SK-N-SH treated with all-trans-retinoic acid at 6 μM for 48 hours (cell line): ENCODE data around the gene ACSBG1.

Experiments used
- ATAC-seq: fragments of 200-7000 bp; cut with Tn5 transposase; 3 replicates; pipeline ENCODE4 v1.9.1; 2020; ENCODE audit warnings: mild to moderate bottlenecking, moderate library complexity
- ARNTL ChIP-seq: fragments of 450-650 bp; formaldehyde crosslinking; IDR thresholded peaks from 2 replicates; pipeline ENCODE4 v1.5.0; 2020; ENCODE audit warnings: low read depth, mild to moderate bottlenecking, moderate library complexity, borderline replicate concordance
- BACH2 ChIP-seq: fragments of 250-450 bp; sonication (Bioruptor Pico); IDR thresholded peaks from 2 replicates; pipeline ENCODE4 v1.9.0; 2021; ENCODE audit warnings: mild to moderate bottlenecking, borderline replicate concordance
- CREB5 ChIP-seq: fragments of 250-450 bp; sonication (Bioruptor Pico); IDR thresholded peaks from 2 replicates; pipeline ENCODE4 v1.5.1; 2020; ENCODE audit warnings: low read depth, mild to moderate bottlenecking, moderate library complexity
- CSDC2 ChIP-seq: fragments of 250-450 bp; sonication (Bioruptor Pico); IDR thresholded peaks from 2 replicates; pipeline ENCODE4 v1.5.0; 2020; ENCODE audit warnings: mild to moderate bottlenecking, moderate library complexity
- OSR1 ChIP-seq: fragments of 250-450 bp; sonication (Bioruptor Pico); IDR thresholded peaks from 2 replicates; pipeline ENCODE4 v1.8.0; 2022; ENCODE audit warnings: moderate library complexity, mild to moderate bottlenecking, inconsistent platforms
- PPARA ChIP-seq: fragments of 250-450 bp; sonication (Bioruptor Pico); IDR thresholded peaks from 2 replicates; pipeline ENCODE4 v1.5.0; 2020; ENCODE audit warnings: mild to moderate bottlenecking, borderline replicate concordance
- RARB ChIP-seq: fragments of 250-450 bp; sonication (Bioruptor Pico); IDR thresholded peaks from 2 replicates; pipeline ENCODE4 v1.8.0; 2021; ENCODE audit warnings: mild to moderate bottlenecking, moderate library complexity
- SNAI2 ChIP-seq: fragments of 250-450 bp; sonication (Bioruptor Pico); IDR thresholded peaks from 2 replicates; pipeline ENCODE4 v1.5.0; 2020; ENCODE audit warnings: mild to moderate bottlenecking, moderate library complexity
- TCF4 ChIP-seq: fragments of 250-450 bp; sonication (Bioruptor Pico); IDR thresholded peaks from 2 replicates; pipeline ENCODE4 v1.8.0; 2021; ENCODE audit warnings: mild to moderate bottlenecking, moderate library complexity, borderline replicate concordance
- TOX ChIP-seq: fragments of 250-450 bp; sonication (Bioruptor Pico); IDR thresholded peaks from 2 replicates; pipeline ENCODE4 v1.8.0; 2021; ENCODE audit warnings: mild to moderate bottlenecking, moderate library complexity, borderline replicate concordance
- TSHZ2 ChIP-seq: fragments of 250-450 bp; sonication (Bioruptor Pico); IDR thresholded peaks from 2 replicates; pipeline ENCODE4 v1.5.0; 2020; ENCODE audit warnings: mild to moderate bottlenecking, moderate library complexity
- ZC3H10 ChIP-seq: fragments of 250-450 bp; sonication (Bioruptor Pico); IDR thresholded peaks from 2 replicates; pipeline ENCODE4 v1.5.1; 2021; ENCODE audit warnings: mild to moderate bottlenecking, moderate library complexity
- ZFP3 ChIP-seq: fragments of 250-450 bp; sonication (Bioruptor Pico); IDR thresholded peaks from 2 replicates; pipeline ENCODE4 v1.5.0; 2020; ENCODE audit warnings: mild to moderate bottlenecking, moderate library complexity
- ZFP30 ChIP-seq: fragments of 450-650 bp; formaldehyde crosslinking; IDR thresholded peaks from 2 replicates; pipeline ENCODE4 v1.5.0; 2022; ENCODE audit warnings: mild to moderate bottlenecking, moderate library complexity
- ZNF565 ChIP-seq: fragments of 450-650 bp; formaldehyde crosslinking; conservative IDR thresholded peaks from 2 replicates; pipeline ENCODE4 v1.5.0; 2020; ENCODE audit warnings: low read depth, mild to moderate bottlenecking, moderate library complexity
- ZNF70 ChIP-seq: fragments of 450-650 bp; formaldehyde crosslinking; IDR thresholded peaks from 2 replicates; pipeline ENCODE4 v1.5.0; 2020; ENCODE audit warnings: mild to moderate bottlenecking, moderate library complexity
- ZNF8 ChIP-seq: fragments of 450-650 bp; formaldehyde crosslinking; IDR thresholded peaks from 2 replicates; pipeline ENCODE4 v1.5.0; 2020; ENCODE audit warnings: mild to moderate bottlenecking, moderate library complexity
- TF ChIP-seq, protein P1 (sequence below): fragments of 250-450 bp; sonication (Bioruptor Pico); IDR thresholded peaks from 2 replicates; pipeline ENCODE4 v1.8.0; 2020; ENCODE audit warnings: mild to moderate bottlenecking, moderate library complexity, borderline replicate concordance
- TF ChIP-seq, protein P2 (sequence below): fragments of 250-450 bp; sonication (Bioruptor Pico); IDR thresholded peaks from 2 replicates; pipeline ENCODE4 v1.5.1; 2021; ENCODE audit warnings: mild to moderate bottlenecking, moderate library complexity
- TF ChIP-seq, protein P3 (sequence below): fragments of 250-450 bp; sonication (Bioruptor Pico); IDR thresholded peaks from 2 replicates; pipeline ENCODE4 v1.8.0; 2021; ENCODE audit warnings: low read depth, mild to moderate bottlenecking, moderate library complexity, borderline replicate concordance

Gene ACSBG1

GRCh38 chr15:78162038-78162437 is 72.3 kb downstream of the ACSBG1 start:
- TF ChIP-seq, protein P1, sequence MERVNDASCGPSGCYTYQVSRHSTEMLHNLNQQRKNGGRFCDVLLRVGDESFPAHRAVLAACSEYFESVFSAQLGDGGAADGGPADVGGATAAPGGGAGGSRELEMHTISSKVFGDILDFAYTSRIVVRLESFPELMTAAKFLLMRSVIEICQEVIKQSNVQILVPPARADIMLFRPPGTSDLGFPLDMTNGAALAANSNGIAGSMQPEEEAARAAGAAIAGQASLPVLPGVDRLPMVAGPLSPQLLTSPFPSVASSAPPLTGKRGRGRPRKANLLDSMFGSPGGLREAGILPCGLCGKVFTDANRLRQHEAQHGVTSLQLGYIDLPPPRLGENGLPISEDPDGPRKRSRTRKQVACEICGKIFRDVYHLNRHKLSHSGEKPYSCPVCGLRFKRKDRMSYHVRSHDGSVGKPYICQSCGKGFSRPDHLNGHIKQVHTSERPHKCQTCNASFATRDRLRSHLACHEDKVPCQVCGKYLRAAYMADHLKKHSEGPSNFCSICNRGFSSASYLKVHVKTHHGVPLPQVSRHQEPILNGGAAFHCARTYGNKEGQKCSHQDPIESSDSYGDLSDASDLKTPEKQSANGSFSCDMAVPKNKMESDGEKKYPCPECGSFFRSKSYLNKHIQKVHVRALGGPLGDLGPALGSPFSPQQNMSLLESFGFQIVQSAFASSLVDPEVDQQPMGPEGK (CRISPR knock-in tag), result no peak
- TF ChIP-seq TOX (CRISPR knock-in tag), result no peak
- TF ChIP-seq ZC3H10, result no peak
- TF ChIP-seq TSHZ2, result no peak
- TF ChIP-seq, protein P2, sequence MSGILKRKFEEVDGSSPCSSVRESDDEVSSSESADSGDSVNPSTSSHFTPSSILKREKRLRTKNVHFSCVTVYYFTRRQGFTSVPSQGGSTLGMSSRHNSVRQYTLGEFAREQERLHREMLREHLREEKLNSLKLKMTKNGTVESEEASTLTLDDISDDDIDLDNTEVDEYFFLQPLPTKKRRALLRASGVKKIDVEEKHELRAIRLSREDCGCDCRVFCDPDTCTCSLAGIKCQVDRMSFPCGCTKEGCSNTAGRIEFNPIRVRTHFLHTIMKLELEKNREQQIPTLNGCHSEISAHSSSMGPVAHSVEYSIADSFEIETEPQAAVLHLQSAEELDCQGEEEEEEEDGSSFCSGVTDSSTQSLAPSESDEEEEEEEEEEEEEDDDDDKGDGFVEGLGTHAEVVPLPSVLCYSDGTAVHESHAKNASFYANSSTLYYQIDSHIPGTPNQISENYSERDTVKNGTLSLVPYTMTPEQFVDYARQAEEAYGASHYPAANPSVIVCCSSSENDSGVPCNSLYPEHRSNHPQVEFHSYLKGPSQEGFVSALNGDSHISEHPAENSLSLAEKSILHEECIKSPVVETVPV (CRISPR knock-in tag), result no peak
- no peak for TF ChIP-seq ZNF565 (CRISPR knock-in tag)
- no peak for TF ChIP-seq ARNTL (CRISPR knock-in tag)
- no peak for TF ChIP-seq ZNF8 (CRISPR knock-in tag)
- no peak for TF ChIP-seq CREB5 (CRISPR knock-in tag)
- TF ChIP-seq OSR1 (CRISPR knock-in tag), result no peak
- no peak for TF ChIP-seq TCF4 (CRISPR knock-in tag)
- TF ChIP-seq RARB (CRISPR knock-in tag), result no peak
- no peak for TF ChIP-seq SNAI2 (CRISPR knock-in tag)
- no peak for TF ChIP-seq BACH2 (CRISPR knock-in tag)
- TF ChIP-seq CSDC2 (CRISPR knock-in tag), result no peak
- TF ChIP-seq ZNF70, result no peak
- no peak for TF ChIP-seq ZFP30
- no peak for TF ChIP-seq PPARA (CRISPR knock-in tag)
- no peak for ATAC-seq

DNA sequence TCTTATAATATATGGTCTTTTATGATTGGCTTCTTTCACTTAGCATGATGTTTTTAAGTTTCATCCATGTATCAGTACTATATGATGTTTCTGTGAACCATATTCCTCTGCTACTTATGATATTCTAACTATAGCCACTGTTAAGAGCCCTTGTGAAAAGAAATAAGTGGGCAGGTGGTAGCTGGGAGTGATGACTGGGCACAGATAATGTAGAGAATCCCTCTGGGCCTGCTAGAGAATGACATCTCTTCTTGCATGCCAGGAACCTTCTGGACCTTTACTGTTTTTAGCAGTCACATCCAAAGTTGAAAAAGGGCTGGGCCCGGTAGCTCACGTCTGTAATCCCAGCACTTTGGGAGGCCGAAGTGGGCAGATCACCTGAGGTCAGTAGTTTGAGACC is 75.0 kb downstream of the ACSBG1 start:
- no peak for ATAC-seq
- no peak for TF ChIP-seq ZC3H10
- TF ChIP-seq TCF4 (CRISPR knock-in tag), result no peak
- no peak for TF ChIP-seq SNAI2 (CRISPR knock-in tag)
- TF ChIP-seq, protein P3, sequence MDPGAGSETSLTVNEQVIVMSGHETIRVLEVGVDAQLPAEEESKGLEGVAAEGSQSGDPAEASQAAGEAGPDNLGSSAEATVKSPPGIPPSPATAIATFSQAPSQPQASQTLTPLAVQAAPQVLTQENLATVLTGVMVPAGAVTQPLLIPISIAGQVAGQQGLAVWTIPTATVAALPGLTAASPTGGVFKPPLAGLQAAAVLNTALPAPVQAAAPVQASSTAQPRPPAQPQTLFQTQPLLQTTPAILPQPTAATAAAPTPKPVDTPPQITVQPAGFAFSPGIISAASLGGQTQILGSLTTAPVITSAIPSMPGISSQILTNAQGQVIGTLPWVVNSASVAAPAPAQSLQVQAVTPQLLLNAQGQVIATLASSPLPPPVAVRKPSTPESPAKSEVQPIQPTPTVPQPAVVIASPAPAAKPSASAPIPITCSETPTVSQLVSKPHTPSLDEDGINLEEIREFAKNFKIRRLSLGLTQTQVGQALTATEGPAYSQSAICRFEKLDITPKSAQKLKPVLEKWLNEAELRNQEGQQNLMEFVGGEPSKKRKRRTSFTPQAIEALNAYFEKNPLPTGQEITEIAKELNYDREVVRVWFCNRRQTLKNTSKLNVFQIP (CRISPR knock-in tag), result no peak
- no peak for TF ChIP-seq CREB5 (CRISPR knock-in tag)
- TF ChIP-seq TSHZ2, result no peak
- TF ChIP-seq, protein P2 (CRISPR knock-in tag), result no peak
- no peak for TF ChIP-seq ZNF8 (CRISPR knock-in tag)
- no peak for TF ChIP-seq ZFP3
